Measurements from ENCODE around the gene EPHB1. TPM values are rescaled to one million over a fixed set of nuclear protein-coding genes. Genes with fewer than 3 reads are reported as not detected.

The EPHB1 gene
- total RNA-seq, 1 donor from 2014 or later: 3.8 TPM

DNA sequence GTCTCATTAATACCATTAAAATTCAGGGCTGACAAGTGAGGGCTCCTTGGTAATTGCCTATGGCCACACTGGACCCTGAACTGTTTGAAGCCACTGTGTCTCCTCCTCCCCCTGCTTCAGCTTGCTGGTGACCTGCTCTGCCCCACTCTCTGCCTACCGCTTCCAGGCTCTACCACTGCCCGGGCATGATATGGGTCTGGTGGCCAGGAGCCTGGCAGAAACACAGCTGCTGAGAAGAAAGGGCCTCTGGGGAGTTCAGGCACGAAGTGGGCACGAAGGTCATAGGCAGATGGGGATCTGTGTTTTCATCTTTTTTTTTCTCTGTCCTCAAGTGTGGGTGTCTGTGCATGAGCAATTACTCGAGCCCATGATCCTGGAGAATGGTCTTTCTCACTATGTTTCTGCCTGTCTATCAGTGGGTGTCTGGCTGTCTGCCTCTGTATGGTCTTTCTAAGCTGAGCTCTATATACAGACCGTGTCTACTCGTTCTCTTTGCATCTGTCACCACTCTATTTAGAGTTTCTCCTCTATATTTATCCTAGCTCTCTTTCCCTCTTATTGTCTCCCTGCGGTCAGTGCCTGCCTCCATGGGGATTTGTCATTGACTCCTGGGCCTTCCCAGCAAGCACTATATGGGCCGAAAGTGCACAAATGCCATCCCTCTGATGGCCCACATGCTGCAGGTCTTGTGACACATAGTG is 42.1 kb upstream of the EPHB1 start:
- intact Hi-C loops (cut with micrococcal nuclease): no loop called here
- CTCF ChIA-PET: no interaction called here

DNA sequence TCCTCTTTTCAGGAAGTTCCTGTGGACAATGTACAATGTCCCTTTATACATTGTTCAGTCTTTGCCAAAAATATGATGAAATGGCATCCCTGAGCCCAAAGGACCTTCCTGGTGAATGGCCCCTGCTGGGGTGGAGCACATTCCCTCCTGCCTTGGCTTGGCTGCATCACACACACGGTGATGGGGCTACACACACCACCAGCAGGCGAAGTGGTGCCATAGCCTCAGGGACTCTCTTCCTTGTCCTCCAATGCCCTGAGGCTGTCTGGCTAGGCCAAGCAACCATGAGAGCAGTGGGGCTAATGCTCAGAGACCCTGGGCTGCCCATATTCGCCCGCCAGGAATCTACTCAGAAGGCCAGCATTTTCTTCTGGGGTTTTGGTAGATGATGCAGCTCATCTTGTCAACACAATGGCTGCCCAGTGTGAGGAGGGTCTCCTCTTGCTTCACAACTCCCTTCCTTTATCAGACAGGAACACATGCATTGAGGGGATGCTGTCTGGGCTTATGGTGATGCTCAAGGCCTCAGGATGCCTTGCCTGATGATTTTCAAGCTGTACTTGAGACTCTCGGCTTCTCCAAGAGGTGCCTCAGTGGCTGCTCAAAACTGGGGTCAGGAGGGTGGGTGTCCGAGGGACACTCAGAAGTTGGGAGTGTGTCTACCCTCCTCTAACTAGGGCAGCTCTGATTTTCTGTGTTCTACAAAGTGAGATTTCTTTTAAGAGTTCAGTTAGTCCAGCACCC is 40.9 kb upstream of the EPHB1 start:
- ChIA-PET CTCF (no interaction called here), POLR2A (no interaction called here)
- H3K27me3 Mint-ChIP-seq: peaks cover 7% of the 10 kb centered on the region
- no peak overlapping the region for H3K4me3 Mint-ChIP-seq
- no peaks in the 10 kb centered on the region for H3K4me1 Mint-ChIP-seq
- ATAC-seq (ENCODE audit: low read depth): no peak
- no peaks in the 10 kb centered on the region for H3K36me3 Mint-ChIP-seq (ENCODE audit: low read depth)
- TF ChIP-seq, protein P1, sequence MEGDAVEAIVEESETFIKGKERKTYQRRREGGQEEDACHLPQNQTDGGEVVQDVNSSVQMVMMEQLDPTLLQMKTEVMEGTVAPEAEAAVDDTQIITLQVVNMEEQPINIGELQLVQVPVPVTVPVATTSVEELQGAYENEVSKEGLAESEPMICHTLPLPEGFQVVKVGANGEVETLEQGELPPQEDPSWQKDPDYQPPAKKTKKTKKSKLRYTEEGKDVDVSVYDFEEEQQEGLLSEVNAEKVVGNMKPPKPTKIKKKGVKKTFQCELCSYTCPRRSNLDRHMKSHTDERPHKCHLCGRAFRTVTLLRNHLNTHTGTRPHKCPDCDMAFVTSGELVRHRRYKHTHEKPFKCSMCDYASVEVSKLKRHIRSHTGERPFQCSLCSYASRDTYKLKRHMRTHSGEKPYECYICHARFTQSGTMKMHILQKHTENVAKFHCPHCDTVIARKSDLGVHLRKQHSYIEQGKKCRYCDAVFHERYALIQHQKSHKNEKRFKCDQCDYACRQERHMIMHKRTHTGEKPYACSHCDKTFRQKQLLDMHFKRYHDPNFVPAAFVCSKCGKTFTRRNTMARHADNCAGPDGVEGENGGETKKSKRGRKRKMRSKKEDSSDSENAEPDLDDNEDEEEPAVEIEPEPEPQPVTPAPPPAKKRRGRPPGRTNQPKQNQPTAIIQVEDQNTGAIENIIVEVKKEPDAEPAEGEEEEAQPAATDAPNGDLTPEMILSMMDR (IDR thresholded peaks at IDR 0.05): no peak
- H3K9me3 Mint-ChIP-seq: no peaks in the 10 kb centered on the region
- intact Hi-C loops (cut with micrococcal nuclease): no loop called here
- H3K27ac Mint-ChIP-seq: no peak overlapping the region
- no peak for DNase-seq

More for the DNA sequence above, 42.1 kb upstream of the EPHB1 start:
- POLR2A ChIA-PET: no interaction called here
- peaks cover 7% of the 10 kb centered on the region for H3K27me3 Mint-ChIP-seq
- no peaks in the 10 kb centered on the region for H3K36me3 Mint-ChIP-seq (ENCODE audit: low read depth)
- H3K4me1 Mint-ChIP-seq: no peaks in the 10 kb centered on the region
- no peak overlapping the region for H3K27ac Mint-ChIP-seq
- TF ChIP-seq, protein P1 (IDR thresholded peaks at IDR 0.05): no peak
- no peak overlapping the region for H3K4me3 Mint-ChIP-seq
- no peak for ATAC-seq (ENCODE audit: low read depth)
- DNase-seq: no peak
- no peaks in the 10 kb centered on the region for H3K9me3 Mint-ChIP-seq

DNA sequence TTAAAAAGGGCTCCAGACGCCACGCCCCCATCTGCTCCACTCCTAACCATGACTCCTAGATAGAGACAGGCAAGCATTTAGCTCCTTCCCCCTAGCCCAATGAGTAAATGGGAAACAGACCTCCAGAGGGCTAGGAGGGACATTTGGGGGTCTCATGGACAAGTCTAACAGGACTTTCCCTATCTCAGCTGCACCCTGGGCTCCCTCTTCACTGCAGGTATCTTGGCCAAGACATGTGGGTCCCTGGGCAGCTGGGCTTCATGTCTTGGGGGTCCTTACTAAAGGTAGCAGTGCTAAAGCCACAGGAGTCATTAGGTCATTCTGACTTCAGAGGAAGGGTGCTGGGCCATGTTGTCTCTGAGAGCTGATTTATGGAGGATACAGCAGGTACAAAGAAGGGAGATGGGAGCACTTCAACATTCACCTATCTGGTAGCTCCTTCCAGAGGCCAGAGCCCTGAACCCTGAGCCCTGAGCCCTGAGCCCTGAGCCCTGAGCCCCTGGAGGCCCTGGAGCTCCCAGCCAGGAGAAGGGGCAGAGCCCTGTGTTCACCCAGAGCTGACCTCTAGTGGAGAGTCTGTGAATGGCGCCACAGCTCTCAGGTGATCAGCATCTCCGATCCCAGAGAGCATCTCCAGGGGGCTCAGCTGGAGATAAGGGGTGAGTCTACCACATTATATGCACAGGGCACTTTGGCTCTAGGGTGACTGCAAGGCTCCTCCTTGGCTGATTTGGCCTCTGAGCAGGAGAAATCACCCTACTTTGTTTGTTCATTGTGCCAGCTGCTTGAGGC is 40.1 kb upstream of the EPHB1 start:
- POLR2A ChIA-PET: no interaction called here
- Mint-ChIP-seq H3K27me3 (peaks cover 7% of the 10 kb centered on the region), H3K36me3 (ENCODE audit: low read depth) (no peaks in the 10 kb centered on the region), H3K4me1 (no peaks in the 10 kb centered on the region), H3K4me3 (no peak overlapping the region), H3K9me3 (no peaks in the 10 kb centered on the region), H3K27ac (no peak overlapping the region)
- CTCF ChIA-PET: no interaction called here
- intact Hi-C loops (cut with micrococcal nuclease): loop anchor here (5.0 kb wide), 1 partner anchor 448 kb away; no protein-coding TSS in a partner anchor
- no peak for DNase-seq
- TF ChIP-seq, protein P1 (IDR thresholded peaks at IDR 0.05): no peak
- no peak for ATAC-seq (ENCODE audit: low read depth)

DNA sequence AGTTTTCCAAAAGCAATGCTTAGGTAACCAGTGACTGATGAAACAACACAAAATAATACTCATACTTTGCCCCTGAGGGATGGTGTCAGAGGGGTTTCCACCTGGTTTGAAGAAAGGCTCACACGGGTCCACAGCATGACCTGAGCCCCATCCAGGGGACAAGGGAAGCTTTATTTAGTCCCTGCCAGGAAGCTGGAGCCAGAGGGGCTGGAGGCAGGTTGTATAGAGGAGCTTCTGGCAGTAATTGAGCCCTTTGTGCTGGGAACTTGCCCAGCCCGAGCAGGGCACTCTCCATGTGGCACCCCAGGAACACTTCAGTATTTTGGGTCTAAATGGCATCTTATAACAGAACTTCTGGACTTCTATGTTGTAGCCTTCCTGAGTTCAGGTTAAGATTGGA is 39.2 kb upstream of the EPHB1 start:
- no peaks in the 10 kb centered on the region for H3K9me3 Mint-ChIP-seq
- CTCF ChIA-PET: no interaction called here
- H3K4me3 Mint-ChIP-seq: no peak overlapping the region
- H3K27me3 Mint-ChIP-seq: peaks cover 7% of the 10 kb centered on the region
- intact Hi-C loops (cut with micrococcal nuclease): loop anchor here (5.0 kb wide), 1 partner anchor 449 kb away; no protein-coding TSS in a partner anchor
- TF ChIP-seq, protein P1 (IDR thresholded peaks at IDR 0.05): no peak
- no peaks in the 10 kb centered on the region for H3K36me3 Mint-ChIP-seq (ENCODE audit: low read depth)
- ATAC-seq (ENCODE audit: low read depth): no peak
- POLR2A ChIA-PET: no interaction called here
- no peaks in the 10 kb centered on the region for H3K4me1 Mint-ChIP-seq
- DNase-seq: no peak
- no peak overlapping the region for H3K27ac Mint-ChIP-seq
